H54 (cell line): Measurements from ENCODE around the gene SELENOO.

Experiments
- DNase-seq: peaks from one replicate; pipeline ENCODE4 v3.0.0; 2011; ENCODE audit warnings: low spot score, mixed read lengths; ENCODE audit not compliant: insufficient read length
- FAIRE-seq: peaks from 3 replicates; lab custom pipeline; 2011; peaks lifted over from hg19 to GRCh38; lab: Jason Lieb, UNC
- POLR2A ChIP-seq: IDR thresholded peaks from 2 replicates; pipeline ENCODE4 v1.6.1; 2011; ENCODE audit warnings: low read depth, mild to moderate bottlenecking, low read length

Gene SELENOO

DNA sequence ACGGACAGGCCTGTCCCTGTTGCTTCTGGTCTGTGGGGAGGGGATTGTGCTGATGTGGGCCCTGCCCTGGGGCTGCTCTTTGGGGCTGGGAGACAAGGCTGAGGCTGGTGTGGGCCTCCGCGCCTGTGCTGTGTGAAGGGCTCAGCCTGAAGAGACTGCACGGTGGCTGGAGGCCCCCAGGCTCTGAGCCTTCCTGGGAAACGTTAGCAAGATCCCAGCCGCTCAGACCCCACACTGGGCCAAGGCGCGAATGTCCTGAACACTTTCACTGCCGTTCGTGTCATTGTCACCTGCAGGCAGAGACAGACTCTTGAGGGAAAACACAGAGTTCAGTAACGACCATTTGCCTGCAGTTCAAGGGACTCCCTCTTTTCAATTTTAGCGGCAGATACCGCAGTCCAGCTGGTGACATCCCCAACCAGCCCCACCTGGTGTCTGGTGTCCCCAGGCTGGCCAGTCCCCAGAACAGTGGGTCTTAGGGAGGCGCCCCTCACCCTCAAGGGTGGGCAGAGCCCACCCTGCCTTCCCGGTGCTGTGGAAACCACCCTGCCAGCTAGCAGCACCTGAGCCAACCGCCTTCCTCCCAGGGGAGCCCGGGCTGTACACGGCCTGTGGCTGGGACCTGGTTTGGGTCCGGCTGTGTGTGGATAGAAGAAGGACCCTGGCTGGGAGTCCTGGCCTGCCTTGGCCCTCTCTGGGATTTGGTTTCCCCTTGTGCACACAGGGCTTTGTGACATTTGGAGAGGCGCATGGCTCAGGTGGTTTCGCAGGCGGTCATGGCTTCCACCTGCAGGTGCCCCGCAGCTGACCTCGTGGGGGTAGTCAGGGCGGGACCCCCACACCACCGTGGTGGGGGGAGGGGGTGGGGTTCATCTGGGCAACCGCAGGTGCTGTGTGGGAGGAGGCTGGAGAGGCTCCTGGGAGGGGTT, 24.6 kb upstream of the SELENOO start:
- FAIRE-seq, result no peak
- TF ChIP-seq POLR2A, result no peak

DNA sequence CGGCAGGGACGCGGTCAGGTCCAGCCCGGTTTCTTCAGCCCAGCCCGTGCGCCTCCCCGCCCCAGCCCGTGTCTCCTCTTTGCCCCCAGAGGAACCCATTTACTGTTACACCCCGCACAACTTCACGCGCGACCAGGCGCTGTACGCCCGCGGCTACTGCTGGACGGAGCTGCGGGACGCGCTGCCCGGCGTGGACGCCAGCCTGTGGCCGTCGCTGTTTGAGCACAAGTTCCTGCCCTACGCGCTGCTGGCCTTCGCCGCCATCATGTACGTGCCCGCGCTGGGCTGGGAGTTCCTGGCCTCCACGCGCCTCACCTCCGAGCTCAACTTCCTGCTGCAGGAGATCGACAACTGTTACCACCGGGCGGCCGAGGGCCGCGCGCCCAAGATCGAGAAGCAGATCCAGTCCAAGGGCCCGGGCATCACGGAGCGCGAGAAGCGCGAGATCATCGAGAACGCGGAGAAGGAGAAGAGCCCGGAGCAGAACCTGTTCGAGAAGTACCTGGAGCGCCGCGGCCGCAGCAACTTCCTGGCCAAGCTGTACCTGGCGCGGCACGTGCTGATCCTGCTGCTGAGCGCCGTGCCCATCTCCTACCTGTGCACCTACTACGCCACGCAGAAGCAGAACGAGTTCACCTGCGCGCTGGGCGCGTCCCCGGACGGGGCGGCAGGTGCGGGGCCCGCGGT, 23.8 kb upstream of the SELENOO start:
- DNase-seq, result no peak
- no peak for TF ChIP-seq POLR2A
- no peak for FAIRE-seq

More for the DNA sequence above, 24.6 kb upstream of the SELENOO start:
- no peak for DNase-seq

- FAIRE-seq, result no peak
- TF ChIP-seq POLR2A, result no peak
- no peak for DNase-seq
Observed at GRCh38 chr22:50177537-50178470, 23.0 kb upstream of the SELENOO start.

GRCh38 chr22:50178471-50178864, 22.3 kb upstream of the SELENOO start:
- DNase-seq, result no peak

GRCh38 chr22:50178871-50179869, 21.6 kb upstream of the SELENOO start:
- DNase-seq (no peak), FAIRE-seq (no peak)
- no peak for TF ChIP-seq POLR2A

More at GRCh38 chr22:50178471-50178864, 22.3 kb upstream of the SELENOO start:
- no peak for FAIRE-seq
- TF ChIP-seq POLR2A, result no peak

DNA sequence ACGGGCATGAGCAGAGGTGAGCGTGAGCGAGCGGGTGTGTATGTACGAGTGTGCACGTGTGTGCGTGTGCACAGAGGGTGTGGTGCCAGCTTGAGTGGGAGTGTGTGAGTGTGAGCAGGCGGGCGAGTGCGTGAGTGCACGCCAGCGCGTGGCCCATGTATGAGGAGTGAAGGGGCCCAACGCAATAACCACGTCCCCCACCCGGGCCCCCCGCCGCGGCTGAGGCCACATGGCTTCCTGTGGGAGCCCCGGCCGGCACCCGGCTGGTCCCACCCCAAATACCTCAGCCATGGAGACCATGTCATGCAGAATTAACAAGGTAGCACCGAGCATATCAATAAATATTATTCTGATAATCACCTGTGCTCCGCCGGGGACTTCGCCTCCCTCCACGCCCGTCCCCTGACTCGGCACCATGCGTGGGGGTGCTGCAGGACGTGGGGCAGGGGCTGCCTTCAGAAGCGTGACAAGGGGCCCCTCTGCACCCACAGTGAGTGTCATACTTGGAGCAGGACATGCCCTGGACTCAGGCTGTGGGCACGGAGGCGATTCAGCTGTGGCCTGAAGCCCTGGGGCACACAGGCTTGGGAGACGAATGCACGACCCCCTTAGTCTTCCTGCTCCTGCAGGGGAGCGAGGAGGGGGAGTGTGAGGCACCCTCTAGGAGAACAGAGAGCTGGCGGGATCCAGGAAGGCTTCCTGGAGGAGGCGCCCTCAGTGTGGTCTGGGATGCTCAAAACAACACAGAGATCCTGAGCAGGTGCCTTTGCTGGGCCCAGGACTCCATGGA, 20.7 kb upstream of the SELENOO start:
- DNase-seq, result no peak
- TF ChIP-seq POLR2A, result no peak
- FAIRE-seq, result no peak

GRCh38 chr22:50180727-50181521, 19.9 kb upstream of the SELENOO start:
- no peak for DNase-seq
- no peak for TF ChIP-seq POLR2A

GRCh38 chr22:50182176-50183081, 18.4 kb upstream of the SELENOO start:
- no peak for TF ChIP-seq POLR2A
- FAIRE-seq, result no peak

More at GRCh38 chr22:50180727-50181521, 19.9 kb upstream of the SELENOO start:
- no peak for FAIRE-seq

GRCh38 chr22:50183141-50183971, 17.5 kb upstream of the SELENOO start:
- DNase-seq (no peak), FAIRE-seq (no peak)
- TF ChIP-seq POLR2A, result no peak

More at GRCh38 chr22:50182176-50183081, 18.4 kb upstream of the SELENOO start:
- DNase-seq, result no peak
